ENCODE results near the gene KCNG2. TPM values are rescaled to one million over a fixed set of nuclear protein-coding genes. Genes with fewer than 3 reads are reported as not detected.

The KCNG2 gene
- total RNA-seq, 2 donors from 2014 or later = not detected

DNA sequence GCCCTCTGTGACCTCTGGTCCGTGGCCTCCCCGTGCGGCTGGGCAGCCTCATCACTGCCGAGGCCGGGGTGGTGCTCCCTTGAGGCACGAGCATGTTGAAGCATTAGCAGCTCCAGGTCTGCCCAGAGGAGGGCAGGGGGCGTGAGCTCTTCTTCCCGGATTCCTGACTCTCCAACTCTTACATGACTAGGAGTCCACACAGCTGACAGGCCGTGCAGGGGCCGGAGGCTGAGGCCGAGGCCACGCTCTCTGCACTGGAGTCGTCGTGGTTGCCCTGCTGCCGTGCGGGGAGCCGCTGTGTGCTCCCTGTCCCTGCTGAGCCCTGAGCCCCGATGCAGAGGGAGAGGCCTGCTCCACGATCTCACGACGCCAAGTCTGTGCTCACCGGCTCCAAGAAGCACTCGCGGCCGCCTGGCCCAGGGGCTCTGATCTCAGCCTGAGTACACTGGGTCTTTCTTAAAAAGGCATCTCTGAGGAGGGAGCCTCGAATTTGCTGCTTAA is 19.4 kb upstream of the KCNG2 start:
- H3K27ac Mint-ChIP-seq = no peak overlapping the region
- DNase-seq (ENCODE audit: low spot score in 2 of 2) (peak in 1 of 2 donors; percentile 48), ATAC-seq (no peak)
- no peaks in the 10 kb centered on the region for H3K36me3 Mint-ChIP-seq
- no peaks in the 10 kb centered on the region for H3K9me3 Mint-ChIP-seq

- no peak for ATAC-seq
- DNase-seq (ENCODE audit: low spot score in 2 of 2) = peak in 1 of 2 donors; percentile 30
- Mint-ChIP-seq H3K27ac (no peak overlapping the region), H3K36me3 (no peaks in the 10 kb centered on the region), H3K9me3 (no peaks in the 10 kb centered on the region)
Measured at GRCh38 chr18:79779021-79779699, 18.6 kb upstream of the KCNG2 start.

DNA sequence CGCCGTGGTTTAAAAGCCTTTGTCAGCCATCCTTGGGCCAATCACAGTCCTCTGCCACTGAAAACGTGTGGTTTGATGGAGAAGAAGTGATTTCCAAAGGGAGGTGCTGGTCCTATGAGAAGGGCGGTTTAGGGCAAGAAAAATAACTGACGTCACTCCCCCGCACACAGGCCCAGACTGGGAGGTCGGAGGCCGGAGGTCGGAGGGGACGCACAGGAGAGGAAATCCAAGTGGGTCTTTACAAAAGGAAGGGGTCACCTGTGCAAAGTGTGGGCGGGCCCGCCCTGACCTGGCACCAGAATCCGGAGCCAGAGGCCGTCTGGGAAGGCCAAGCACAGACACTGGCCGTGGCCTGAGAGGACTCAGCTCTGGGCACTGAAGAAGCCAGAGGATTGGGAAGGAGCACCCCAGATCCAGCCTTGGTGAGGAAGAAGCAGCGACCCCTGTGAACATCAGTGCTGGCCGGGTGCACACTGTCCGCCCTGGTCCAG is 18.0 kb upstream of the KCNG2 start:
- Mint-ChIP-seq H3K27ac (no peak overlapping the region), H3K36me3 (no peaks in the 10 kb centered on the region), H3K9me3 (no peaks in the 10 kb centered on the region)
- ATAC-seq = no peak
- DNase-seq (ENCODE audit: low spot score in 2 of 2) = peak in 1 of 2 donors; percentile 33

GRCh38 chr18:79780547-79780946 is 17.2 kb upstream of the KCNG2 start:
- no peaks in the 10 kb centered on the region for H3K9me3 Mint-ChIP-seq
- H3K36me3 Mint-ChIP-seq = no peaks in the 10 kb centered on the region
- no peak overlapping the region for H3K27ac Mint-ChIP-seq
- DNase-seq (ENCODE audit: low spot score in 2 of 2) (no peak), ATAC-seq (no peak)

- H3K9me3 Mint-ChIP-seq = no peaks in the 10 kb centered on the region
Measured at GRCh38 chr18:79781331-79781941, 16.3 kb upstream of the KCNG2 start.

DNA sequence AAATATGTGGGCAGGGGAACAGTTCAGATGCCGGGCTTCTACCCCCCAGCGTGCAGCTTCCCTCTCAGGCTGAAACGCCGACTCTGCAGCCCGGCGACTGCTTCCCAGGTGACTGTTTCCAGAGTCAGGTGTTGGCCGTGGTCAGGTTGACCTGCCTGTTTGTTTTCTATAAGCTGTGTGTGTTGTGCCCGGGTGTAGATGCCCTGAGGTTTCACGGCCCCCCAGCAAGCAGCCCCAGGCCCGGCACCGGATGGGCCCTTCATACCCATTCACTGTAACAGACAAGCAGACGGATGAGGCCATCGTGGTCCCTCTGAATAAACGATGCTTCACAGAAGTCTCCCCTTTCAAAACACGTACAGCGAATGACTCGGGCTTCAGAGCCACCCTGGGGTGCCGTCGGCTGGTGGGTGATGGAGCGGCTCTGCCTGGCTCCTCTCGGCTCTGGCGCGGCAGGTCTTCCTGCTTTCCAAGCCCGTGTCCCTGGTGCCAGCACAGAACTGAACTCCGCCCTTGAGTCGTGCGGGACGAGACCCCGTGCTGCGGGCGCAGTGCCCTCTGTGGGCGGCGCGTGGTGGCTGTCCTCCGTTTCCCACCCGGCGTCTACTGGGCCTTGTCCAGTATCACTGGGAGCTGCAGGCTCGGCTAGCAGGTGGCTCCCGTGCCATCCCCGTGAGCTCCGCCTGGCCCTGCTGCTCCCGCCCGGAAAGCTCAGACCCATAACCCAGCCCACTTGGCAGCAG is 15.0 kb upstream of the KCNG2 start:
- Mint-ChIP-seq H3K27ac (no peak overlapping the region), H3K36me3 (no peaks in the 10 kb centered on the region), H3K9me3 (no peaks in the 10 kb centered on the region)
- DNase-seq (ENCODE audit: low spot score in 2 of 2) = peak in 1 of 2 donors; percentile 35
- no peak for ATAC-seq

More at GRCh38 chr18:79781331-79781941, 16.3 kb upstream of the KCNG2 start:
- ATAC-seq (no peak), DNase-seq (ENCODE audit: low spot score in 2 of 2) (peak in 1 of 2 donors; percentile 13)
- H3K36me3 Mint-ChIP-seq = no peaks in the 10 kb centered on the region
- H3K27ac Mint-ChIP-seq = no peak overlapping the region

DNA sequence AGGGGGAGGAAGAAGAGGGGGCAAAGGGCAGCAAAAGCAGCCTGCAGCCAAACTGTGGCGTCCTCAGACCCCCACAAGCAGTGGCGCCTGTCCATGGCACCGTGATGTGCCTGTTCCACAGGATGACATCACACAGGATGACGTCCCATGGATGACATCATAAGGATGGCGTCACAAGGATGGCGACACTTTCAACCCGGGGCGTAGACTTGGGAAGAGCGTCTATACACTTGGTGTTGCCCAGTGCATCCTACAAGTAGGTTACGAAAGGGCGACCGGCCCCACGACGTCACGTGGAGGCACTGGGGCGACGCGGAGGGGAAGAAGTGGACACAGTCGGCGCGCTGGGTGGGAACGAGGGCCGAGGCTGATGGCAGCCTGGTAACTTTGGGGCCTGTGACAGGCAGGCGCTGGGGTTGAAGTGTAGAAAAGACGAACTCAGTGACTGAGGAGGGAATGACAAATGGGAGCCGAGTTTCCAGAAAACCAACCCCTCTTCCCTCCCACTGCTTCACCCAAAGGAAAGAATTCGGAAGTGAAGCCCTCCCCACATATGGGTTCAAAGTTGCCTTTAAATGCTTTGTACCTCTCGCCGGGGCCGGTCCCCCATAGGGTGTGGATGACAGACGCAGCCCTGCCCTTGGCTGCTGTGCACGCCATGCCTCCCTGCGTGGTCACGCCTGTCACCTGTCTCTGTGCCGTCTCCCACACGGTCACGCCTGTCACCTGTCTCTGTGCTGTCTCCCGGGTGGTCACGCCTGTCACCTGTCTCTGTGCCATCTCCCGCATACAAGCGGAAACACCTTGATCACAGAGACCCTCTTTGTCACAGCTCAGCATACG is 13.4 kb upstream of the KCNG2 start:
- ATAC-seq (no peak), DNase-seq (ENCODE audit: low spot score in 2 of 2) (peak in 1 of 2 donors; percentile 43)
- Mint-ChIP-seq H3K27ac (no peak overlapping the region), H3K36me3 (no peaks in the 10 kb centered on the region), H3K9me3 (no peaks in the 10 kb centered on the region)

GRCh38 chr18:79784965-79785770 is 12.6 kb upstream of the KCNG2 start:
- Mint-ChIP-seq H3K36me3 (no peaks in the 10 kb centered on the region), H3K9me3 (no peaks in the 10 kb centered on the region), H3K27ac (no peak overlapping the region)
- ATAC-seq (no peak), DNase-seq (ENCODE audit: low spot score in 2 of 2) (peak in 1 of 2 donors; percentile 23)

- H3K9me3 Mint-ChIP-seq = no peaks in the 10 kb centered on the region
- no peak overlapping the region for H3K27ac Mint-ChIP-seq
- ATAC-seq (no peak), DNase-seq (ENCODE audit: low spot score in 2 of 2) (no peak)
- H3K36me3 Mint-ChIP-seq = no peaks in the 10 kb centered on the region
Measured at GRCh38 chr18:79785831-79786230, 11.9 kb upstream of the KCNG2 start.

DNA sequence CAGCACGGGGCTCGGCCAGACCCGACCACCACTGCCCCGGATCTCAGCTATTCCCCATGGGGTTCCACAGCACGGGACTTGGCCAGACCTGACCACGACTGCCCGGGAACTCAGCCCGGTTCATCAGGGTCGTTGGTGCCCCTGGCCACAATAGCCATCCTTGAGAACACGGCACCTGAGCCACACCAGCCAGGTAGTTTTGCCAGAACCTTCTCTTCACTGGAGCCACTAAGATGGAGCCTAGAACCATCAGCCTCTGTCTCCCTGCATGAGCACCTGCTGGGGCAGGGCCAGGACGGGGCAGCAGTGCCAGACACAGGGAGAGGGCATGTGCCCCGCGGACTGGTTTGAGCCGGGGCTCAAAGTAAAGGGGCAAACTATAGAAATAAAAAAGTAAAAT is 11.4 kb upstream of the KCNG2 start:
- Mint-ChIP-seq H3K36me3 (no peaks in the 10 kb centered on the region), H3K9me3 (no peaks in the 10 kb centered on the region), H3K27ac (peak overlapping the region in 1 of 2 donors; percentile 74)
- no peak for ATAC-seq
- no peak for DNase-seq (ENCODE audit: low spot score in 2 of 2)

- no peak for ATAC-seq
- no peak overlapping the region for H3K27ac Mint-ChIP-seq
- DNase-seq (ENCODE audit: low spot score in 2 of 2) = peak in 1 of 2 donors; percentile 21
- no peaks in the 10 kb centered on the region for H3K9me3 Mint-ChIP-seq
- H3K36me3 Mint-ChIP-seq = no peaks in the 10 kb centered on the region
Measured at GRCh38 chr18:79786786-79787526, 10.8 kb upstream of the KCNG2 start.

DNA sequence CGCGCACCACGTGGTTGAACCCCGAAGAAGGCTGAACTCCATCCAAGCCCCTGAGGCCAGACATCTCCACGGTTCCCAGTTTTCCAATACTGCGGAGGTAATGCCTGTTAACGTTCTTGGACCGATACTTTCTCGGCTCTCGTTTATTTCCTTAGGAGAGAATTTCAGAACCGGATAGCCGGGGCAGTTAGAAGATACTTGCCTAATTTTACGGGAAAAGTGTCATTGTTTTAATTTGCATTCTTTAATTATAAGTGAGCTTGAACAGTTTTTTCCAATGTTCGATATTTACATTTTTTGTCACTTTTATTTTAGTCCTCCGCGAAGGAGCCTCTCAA is 10.2 kb upstream of the KCNG2 start:
- Mint-ChIP-seq H3K27ac (no peak overlapping the region), H3K36me3 (no peaks in the 10 kb centered on the region), H3K9me3 (no peaks in the 10 kb centered on the region)
- no peak for ATAC-seq
- DNase-seq (ENCODE audit: low spot score in 2 of 2) = no peak

DNA sequence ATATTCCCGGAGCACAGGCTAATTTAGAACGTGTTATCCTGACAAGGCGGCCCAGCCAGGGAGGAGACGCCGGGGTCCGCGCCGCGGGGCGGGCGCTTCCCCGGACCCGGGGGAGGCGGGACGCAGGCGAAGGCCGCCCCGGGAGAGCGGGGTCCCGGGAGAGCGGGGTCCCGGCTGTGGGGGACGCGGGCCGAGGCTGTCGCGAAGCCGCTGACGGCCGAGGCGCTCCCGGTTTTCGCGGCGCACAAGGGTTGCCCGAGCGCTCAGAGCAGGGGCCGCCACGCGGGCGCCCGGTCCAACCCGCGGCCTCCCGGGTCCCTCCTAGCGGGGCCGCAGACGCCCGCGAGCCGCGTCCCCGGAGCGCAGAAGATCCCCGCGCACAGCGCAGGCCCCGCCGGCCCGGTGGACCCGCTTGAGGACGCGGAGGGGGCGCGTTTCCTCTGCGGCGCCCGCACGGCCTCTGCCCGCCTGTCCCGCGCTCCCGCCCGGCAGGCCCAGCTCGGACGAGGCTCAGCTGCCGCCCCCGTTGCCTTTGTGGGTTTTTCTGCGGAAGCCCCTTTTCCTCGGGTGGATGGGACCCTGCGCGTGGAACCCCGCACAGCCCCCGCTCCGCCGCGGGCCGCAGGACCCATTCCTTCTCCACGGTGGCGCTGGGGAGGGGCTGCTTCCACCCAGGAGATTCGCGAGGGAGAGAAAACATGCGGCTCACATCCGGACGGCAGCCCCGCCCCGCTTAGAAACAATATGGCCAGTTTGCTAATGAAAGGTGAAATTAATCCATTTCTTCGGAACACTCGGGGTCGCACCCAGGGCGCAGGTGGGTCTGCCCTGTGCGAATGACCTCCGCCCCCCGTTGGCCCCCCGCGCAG is 9.6 kb upstream of the KCNG2 start:
- H3K9me3 Mint-ChIP-seq = no peaks in the 10 kb centered on the region
- ATAC-seq (no peak), DNase-seq (ENCODE audit: low spot score in 2 of 2) (peak in 1 of 2 donors; percentile 13)
- H3K36me3 Mint-ChIP-seq = no peaks in the 10 kb centered on the region
- no peak overlapping the region for H3K27ac Mint-ChIP-seq

- ATAC-seq = no peak
- Mint-ChIP-seq H3K9me3 (no peaks in the 10 kb centered on the region), H3K36me3 (no peaks in the 10 kb centered on the region), H3K27ac (no peak overlapping the region)
- peak in 1 of 2 donors; percentile 28 for DNase-seq (ENCODE audit: low spot score in 2 of 2)
Measured at GRCh38 chr18:79788734-79789085, 9.0 kb upstream of the KCNG2 start.
